Neural cell (in vitro differentiated cells): Measurements from ENCODE around the gene KIRREL3. TPM values are rescaled to one million over a fixed set of nuclear protein-coding genes. Genes with fewer than 3 reads are reported as not detected.

Source experiments
- H2AFZ ChIP-seq: fragments of 200-600, 300-800 bp; sonication (generic), shearing (Covaris generic); 2 replicates; pipeline ENCODE4 v1.6.0; 2014; ENCODE audit warnings: low read depth, mild to moderate bottlenecking, antibody characterized with exemption, low read length, moderate library complexity
- H3F3A ChIP-seq: fragments of 200-600 bp; shearing (Covaris generic); 2 replicates; pipeline ENCODE4 v1.6.1; 2016; ENCODE audit warnings: mild to moderate bottlenecking, moderate library complexity, mixed read lengths, antibody characterized with exemption, low read length; ENCODE audit not compliant: insufficient read depth, poor library complexity, severe bottlenecking
- H3K27ac ChIP-seq: fragments of 200-600, 300-800 bp; sonication (generic), shearing (Covaris generic); 2 replicates; pipeline ENCODE4 v1.5.1; 2014; ENCODE audit warnings: mild to moderate bottlenecking, low read length, moderate library complexity
- H3K27me3 ChIP-seq: fragments of 300-800, 200-600 bp; sonication (generic), shearing (Covaris generic); 2 replicates; pipeline ENCODE4 v1.6.0; 2014; ENCODE audit warnings: mild to moderate bottlenecking, low read depth, low read length, moderate library complexity; ENCODE audit not compliant: insufficient read depth
- H3K36me3 ChIP-seq: fragments of 300-800, 200-600 bp; sonication (generic), shearing (Covaris generic); 2 replicates; pipeline ENCODE4 v1.5.1; 2014; ENCODE audit warnings: mild to moderate bottlenecking, antibody characterized with exemption, low read length, moderate library complexity; ENCODE audit not compliant: insufficient read depth
- H3K4me2 ChIP-seq: fragments of 300-800, 200-600 bp; sonication (generic), shearing (Covaris generic); 2 replicates; pipeline ENCODE4 v1.6.0; 2014; ENCODE audit warnings: mild to moderate bottlenecking, low read length
- H3K4me3 ChIP-seq: fragments of 300-800, 200-600 bp; sonication (generic), shearing (Covaris generic); 2 replicates; pipeline ENCODE4 v1.5.1; 2014; ENCODE audit warnings: mild to moderate bottlenecking, low read length, moderate library complexity
- H3K79me2 ChIP-seq: fragments of 200-600 bp; shearing (Covaris generic); replicated peaks from 2 replicates; pipeline ENCODE4 v1.6.0; 2014; ENCODE audit warnings: mild to moderate bottlenecking, low read length, moderate library complexity; ENCODE audit not compliant: insufficient read depth
- H3K9ac ChIP-seq: fragments of 300-800, 200-600 bp; sonication (generic), shearing (Covaris generic); 2 replicates; pipeline ENCODE4 v1.6.1; 2016; ENCODE audit warnings: mild to moderate bottlenecking, low read length, mixed read lengths
- H3K9me2 ChIP-seq: fragments of 200-600 bp; shearing (Covaris generic); 2 replicates; pipeline ENCODE4 v1.6.1; 2016; ENCODE audit warnings: mild to moderate bottlenecking, low read length, mixed read lengths; ENCODE audit not compliant: insufficient read depth
- H3K9me3 ChIP-seq: fragments of 200-600, 300-800 bp; sonication (generic), shearing (Covaris generic); 2 replicates; pipeline ENCODE4 v1.6.1; 2016; ENCODE audit warnings: mild to moderate bottlenecking, mixed run types, low read length, moderate library complexity, mixed read lengths
- H4K20me1 ChIP-seq: fragments of 200-600 bp; shearing (Covaris generic); 2 replicates; pipeline ENCODE4 v1.6.1; 2016; ENCODE audit warnings: mild to moderate bottlenecking, mixed run types; ENCODE audit not compliant: insufficient read depth
- CTCF ChIP-seq: fragments of 450-650 bp; IDR thresholded peaks from 2 replicates; pipeline ENCODE4 v1.5.1; 2014; ENCODE audit warnings: antibody characterized with exemption, mild to moderate bottlenecking, moderate library complexity; ENCODE audit not compliant: poor library complexity, severe bottlenecking
- EP300 ChIP-seq: fragments of 450-650 bp; conservative IDR thresholded peaks from 2 replicates; pipeline ENCODE4 v1.6.1; 2014; ENCODE audit warnings: antibody characterized with exemption, mild to moderate bottlenecking, moderate library complexity; ENCODE audit not compliant: poor library complexity, severe bottlenecking
- EZH2 ChIP-seq: fragments of 200-600, 300-800 bp; shearing (Covaris generic), sonication (generic); IDR thresholded peaks from 2 replicates; pipeline ENCODE4 v1.6.1; 2014; ENCODE audit warnings: antibody characterized with exemption, low read length, borderline replicate concordance, mild to moderate bottlenecking; ENCODE audit not compliant: insufficient read depth, poor library complexity, severe bottlenecking
- MXI1 ChIP-seq: fragments of 450-650 bp; conservative IDR thresholded peaks from 2 replicates; pipeline ENCODE4 v1.6.1; 2014; ENCODE audit warnings: antibody characterized with exemption, mild to moderate bottlenecking; ENCODE audit not compliant: poor library complexity, severe bottlenecking
- POLR2AphosphoS5 ChIP-seq: IDR thresholded peaks from 2 replicates; pipeline ENCODE4 v1.6.1; 2012
- RAD21 ChIP-seq: fragments of 450-650 bp; conservative IDR thresholded peaks from 2 replicates; pipeline ENCODE4 v1.6.1; 2014; ENCODE audit warnings: antibody characterized with exemption, mild to moderate bottlenecking, moderate library complexity
- REST ChIP-seq: IDR thresholded peaks from 2 replicates; pipeline ENCODE4 v1.6.1; 2012; ENCODE audit warnings: borderline replicate concordance
- SMC3 ChIP-seq: fragments of 450-650 bp; conservative IDR thresholded peaks from 2 replicates; pipeline ENCODE4 v1.6.1; 2014; ENCODE audit warnings: antibody characterized with exemption, mild to moderate bottlenecking, moderate library complexity; ENCODE audit not compliant: poor library complexity
- TAF1 ChIP-seq: IDR thresholded peaks from 2 replicates; pipeline ENCODE4 v1.6.1; 2012; ENCODE audit warnings: low read depth
- polyA plus RNA-seq: library from polyadenylated mRNA; depleted of rRNA; stranded (reverse); fragments of >200 nt; gene quantifications from 2 replicates; pipeline ENCODE4 v1.2.3, GENCODE V29; 2014

Gene KIRREL3
- polyA plus RNA-seq, 1 donor from 2014 or later: 23.8 TPM

GRCh38 chr11:126896025-126896424 lies 104.5 kb downstream of the KIRREL3 start:
- no peak overlapping the region for H3K4me3 ChIP-seq
- TF ChIP-seq MXI1: no peak
- TF ChIP-seq CTCF: no peak
- no peaks in the 10 kb centered on the region for H4K20me1 ChIP-seq
- H3K27me3 ChIP-seq: no peaks in the 10 kb centered on the region
- no peak overlapping the region for H2AFZ ChIP-seq
- no peaks in the 10 kb centered on the region for H3F3A ChIP-seq
- peaks cover 3% of the 10 kb centered on the region for H3K9me3 ChIP-seq
- no peaks in the 10 kb centered on the region for H3K9me2 ChIP-seq
- no peaks in the 10 kb centered on the region for H3K36me3 ChIP-seq
- H3K4me2 ChIP-seq: no peak overlapping the region
- no peaks in the 10 kb centered on the region for H3K79me2 ChIP-seq
- no peak overlapping the region for H3K27ac ChIP-seq
- no peak overlapping the region for H3K9ac ChIP-seq

GRCh38 chr11:126893796-126894195 lies 106.8 kb downstream of the KIRREL3 start:
- Histone ChIP-seq H3K9ac (no peak overlapping the region), H3K36me3 (no peaks in the 10 kb centered on the region), H3K4me2 (no peak overlapping the region), H3F3A (no peaks in the 10 kb centered on the region), H3K27ac (no peak overlapping the region), H2AFZ (no peak overlapping the region), H3K4me3 (no peak overlapping the region), H3K79me2 (no peaks in the 10 kb centered on the region), H3K27me3 (no peaks in the 10 kb centered on the region), H3K9me3 (peaks cover 3% of the 10 kb centered on the region), H3K9me2 (no peaks in the 10 kb centered on the region), H4K20me1 (no peaks in the 10 kb centered on the region)
- TF ChIP-seq REST (no peak), POLR2AphosphoS5 (no peak), MXI1 (no peak)

- Histone ChIP-seq H3K9me3 (peaks cover 3% of the 10 kb centered on the region), H4K20me1 (no peaks in the 10 kb centered on the region), H3K36me3 (no peaks in the 10 kb centered on the region), H3K4me2 (no peak overlapping the region), H3K9me2 (no peaks in the 10 kb centered on the region), H3F3A (no peaks in the 10 kb centered on the region), H3K4me3 (no peak overlapping the region), H3K79me2 (no peaks in the 10 kb centered on the region), H3K9ac (peak overlapping the region; percentile 14), H3K27me3 (no peaks in the 10 kb centered on the region), H3K27ac (no peak overlapping the region), H2AFZ (no peak overlapping the region)
- no peak for TF ChIP-seq RAD21
- TF ChIP-seq CTCF: no peak
- no peak for TF ChIP-seq EP300
- no peak for TF ChIP-seq EZH2
- TF ChIP-seq TAF1: no peak
- TF ChIP-seq POLR2AphosphoS5: no peak
- TF ChIP-seq SMC3: no peak
- no peak for TF ChIP-seq MXI1
- TF ChIP-seq REST: no peak
Measured at GRCh38 chr11:126892756-126893155, 107.8 kb downstream of the KIRREL3 start.
